ENCODE results near the gene ZNF385D.

DNA sequence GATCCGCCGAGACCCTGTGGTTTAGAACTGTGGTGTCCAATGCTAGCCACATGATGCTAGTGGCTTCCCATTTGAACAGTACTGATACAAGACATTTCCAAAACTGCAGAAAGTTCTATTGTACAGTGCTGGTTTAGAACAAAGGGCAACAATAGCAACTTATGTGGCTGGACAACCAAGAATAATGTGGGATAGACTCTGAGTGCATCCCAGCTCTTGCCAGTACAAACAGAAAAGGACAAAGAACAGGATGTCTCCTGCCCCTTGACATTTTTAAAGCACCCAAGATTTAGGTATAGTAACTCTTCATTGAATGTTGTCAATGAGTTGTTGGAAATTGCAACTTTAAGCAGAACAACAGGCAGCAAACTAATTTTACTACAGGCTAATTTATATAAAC lies 107.3 kb downstream of the ZNF385D start:
- TF ChIP-seq KDM2A (CRISPR knock-in tag; IDR thresholded peaks at IDR 0.05; ENCODE audit: borderline replicate concordance, low read depth) (no peak), CREM (IDR thresholded peaks at IDR 0.05) (no peak), CREM (CRISPR knock-in tag; IDR thresholded peaks at IDR 0.05) (no peak), NR2C2 (CRISPR knock-in tag; IDR thresholded peaks at IDR 0.05; ENCODE audit: borderline replicate concordance) (no peak), MIER2 (CRISPR knock-in tag; IDR thresholded peaks at IDR 0.05) (no peak), ZFP36 (IDR thresholded peaks at IDR 0.05; ENCODE audit: borderline replicate concordance, low read depth, low read length, partially characterized antibody) (no peak), ZNF761 (CRISPR knock-in tag; conservative IDR thresholded peaks at IDR 0.05) (no peak), RARG (CRISPR knock-in tag; IDR thresholded peaks at IDR 0.05; ENCODE audit: low read depth) (no peak), MED1 (CRISPR knock-in tag; IDR thresholded peaks at IDR 0.05) (no peak), MAZ (IDR thresholded peaks at IDR 0.05; ENCODE audit: borderline replicate concordance, low read depth, low read length) (no peak), MAZ (CRISPR knock-in tag; IDR thresholded peaks at IDR 0.05; ENCODE audit: low read depth) (no peak), MYNN (CRISPR knock-in tag; IDR thresholded peaks at IDR 0.05; ENCODE audit: low read depth) (no peak), CEBPG (CRISPR knock-in tag; IDR thresholded peaks at IDR 0.05) (no peak)
- TF ChIP-seq, protein P1, sequence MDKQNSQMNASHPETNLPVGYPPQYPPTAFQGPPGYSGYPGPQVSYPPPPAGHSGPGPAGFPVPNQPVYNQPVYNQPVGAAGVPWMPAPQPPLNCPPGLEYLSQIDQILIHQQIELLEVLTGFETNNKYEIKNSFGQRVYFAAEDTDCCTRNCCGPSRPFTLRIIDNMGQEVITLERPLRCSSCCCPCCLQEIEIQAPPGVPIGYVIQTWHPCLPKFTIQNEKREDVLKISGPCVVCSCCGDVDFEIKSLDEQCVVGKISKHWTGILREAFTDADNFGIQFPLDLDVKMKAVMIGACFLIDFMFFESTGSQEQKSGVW (CRISPR knock-in tag; IDR thresholded peaks at IDR 0.05; ENCODE audit: borderline replicate concordance), result no peak

All from HepG2 (cell line).